ENCODE measurements around the gene PLEKHG5.

Gene PLEKHG5, protein sequence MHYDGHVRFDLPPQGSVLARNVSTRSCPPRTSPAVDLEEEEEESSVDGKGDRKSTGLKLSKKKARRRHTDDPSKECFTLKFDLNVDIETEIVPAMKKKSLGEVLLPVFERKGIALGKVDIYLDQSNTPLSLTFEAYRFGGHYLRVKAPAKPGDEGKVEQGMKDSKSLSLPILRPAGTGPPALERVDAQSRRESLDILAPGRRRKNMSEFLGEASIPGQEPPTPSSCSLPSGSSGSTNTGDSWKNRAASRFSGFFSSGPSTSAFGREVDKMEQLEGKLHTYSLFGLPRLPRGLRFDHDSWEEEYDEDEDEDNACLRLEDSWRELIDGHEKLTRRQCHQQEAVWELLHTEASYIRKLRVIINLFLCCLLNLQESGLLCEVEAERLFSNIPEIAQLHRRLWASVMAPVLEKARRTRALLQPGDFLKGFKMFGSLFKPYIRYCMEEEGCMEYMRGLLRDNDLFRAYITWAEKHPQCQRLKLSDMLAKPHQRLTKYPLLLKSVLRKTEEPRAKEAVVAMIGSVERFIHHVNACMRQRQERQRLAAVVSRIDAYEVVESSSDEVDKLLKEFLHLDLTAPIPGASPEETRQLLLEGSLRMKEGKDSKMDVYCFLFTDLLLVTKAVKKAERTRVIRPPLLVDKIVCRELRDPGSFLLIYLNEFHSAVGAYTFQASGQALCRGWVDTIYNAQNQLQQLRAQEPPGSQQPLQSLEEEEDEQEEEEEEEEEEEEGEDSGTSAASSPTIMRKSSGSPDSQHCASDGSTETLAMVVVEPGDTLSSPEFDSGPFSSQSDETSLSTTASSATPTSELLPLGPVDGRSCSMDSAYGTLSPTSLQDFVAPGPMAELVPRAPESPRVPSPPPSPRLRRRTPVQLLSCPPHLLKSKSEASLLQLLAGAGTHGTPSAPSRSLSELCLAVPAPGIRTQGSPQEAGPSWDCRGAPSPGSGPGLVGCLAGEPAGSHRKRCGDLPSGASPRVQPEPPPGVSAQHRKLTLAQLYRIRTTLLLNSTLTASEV

DNA sequence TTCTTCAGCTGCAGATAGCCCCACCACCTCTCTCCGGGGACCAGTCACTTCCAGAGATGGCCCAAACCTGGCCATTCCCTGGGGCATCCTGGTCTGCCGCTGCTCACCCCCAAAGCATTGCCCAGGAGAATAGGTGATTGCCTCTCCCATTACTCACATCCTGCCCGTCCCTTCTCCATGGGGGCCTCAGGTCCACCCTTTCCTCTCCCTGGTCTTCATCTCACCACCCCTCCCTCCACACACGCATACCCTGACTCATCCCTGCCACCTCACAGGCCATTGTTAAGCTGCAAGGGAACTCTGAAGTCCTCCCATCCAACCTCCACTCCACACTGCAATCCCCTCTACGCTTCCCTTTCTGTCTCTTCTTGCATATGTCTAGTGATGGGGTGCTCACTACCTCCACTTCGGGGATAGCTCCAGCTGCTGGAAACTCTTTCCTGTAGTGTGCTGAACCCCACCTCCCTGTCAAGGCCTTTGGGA lies at the start of gene PLEKHG5:
Gene PLEKHG5 (minus strand): TSS at position 188 of the 483 bp plus-strand sequence. CDS start 14,096 bp downstream, outside the sequence.
- DNase-seq, result no peak

DNA sequence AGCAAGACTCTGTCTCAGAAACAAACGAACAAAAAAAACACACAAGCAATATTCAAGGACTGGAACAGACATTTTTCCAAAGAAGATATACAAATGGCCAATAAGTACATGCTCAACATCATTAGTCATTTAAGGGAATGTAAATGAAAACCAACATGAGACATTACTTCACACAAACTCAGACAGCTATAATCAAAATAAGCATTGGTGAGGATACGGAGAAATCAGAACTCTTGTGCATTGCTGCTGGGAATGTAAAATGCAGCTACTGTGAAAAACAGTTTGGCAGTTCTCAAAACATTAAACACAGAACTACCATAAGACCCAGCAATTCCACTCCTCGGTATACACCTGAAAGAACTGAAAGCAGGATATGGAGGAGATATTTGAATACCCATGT lies 47.5 kb upstream of the PLEKHG5 start:
- no peak for DNase-seq

DNA sequence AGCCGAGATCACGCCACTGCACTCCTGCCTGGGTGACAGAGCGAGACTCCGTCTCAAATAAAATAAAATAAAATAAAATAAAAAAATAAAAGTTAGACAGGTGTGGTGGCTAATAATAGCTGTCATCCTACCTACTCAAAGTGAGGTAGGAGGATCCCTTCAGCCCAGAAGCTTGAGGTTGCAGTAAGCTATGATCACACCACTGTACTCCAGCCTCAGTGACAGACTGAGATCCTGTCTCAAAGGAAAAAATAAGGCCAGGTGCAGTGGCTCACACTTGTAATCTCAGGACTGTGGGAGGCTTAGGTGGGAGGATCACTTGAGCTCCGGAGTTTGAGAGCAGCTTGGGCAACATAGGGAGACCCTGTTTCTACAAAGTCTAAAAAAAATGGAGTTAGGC lies 44.8 kb upstream of the PLEKHG5 start:
- no peak for DNase-seq

DNA sequence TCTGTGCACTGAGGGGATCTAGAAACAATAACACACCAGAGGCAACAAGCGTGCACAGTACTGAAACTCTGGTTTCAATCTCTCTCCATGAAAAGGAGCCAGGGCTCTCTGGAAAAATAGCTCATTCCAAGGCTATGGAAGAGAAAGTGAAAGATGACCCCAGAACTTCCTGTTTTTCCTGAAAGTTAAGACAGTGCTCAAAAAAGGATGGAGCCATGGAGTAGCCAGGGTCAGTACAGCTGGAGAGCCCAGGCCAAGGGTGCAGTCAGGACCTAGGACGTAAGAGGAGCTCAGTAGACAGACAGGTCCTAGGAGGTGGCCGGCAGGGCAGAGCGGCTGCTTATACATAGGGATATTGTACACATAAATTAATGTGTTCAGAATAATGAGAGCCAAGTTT lies 43.7 kb upstream of the PLEKHG5 start:
- DNase-seq, result no peak

DNA sequence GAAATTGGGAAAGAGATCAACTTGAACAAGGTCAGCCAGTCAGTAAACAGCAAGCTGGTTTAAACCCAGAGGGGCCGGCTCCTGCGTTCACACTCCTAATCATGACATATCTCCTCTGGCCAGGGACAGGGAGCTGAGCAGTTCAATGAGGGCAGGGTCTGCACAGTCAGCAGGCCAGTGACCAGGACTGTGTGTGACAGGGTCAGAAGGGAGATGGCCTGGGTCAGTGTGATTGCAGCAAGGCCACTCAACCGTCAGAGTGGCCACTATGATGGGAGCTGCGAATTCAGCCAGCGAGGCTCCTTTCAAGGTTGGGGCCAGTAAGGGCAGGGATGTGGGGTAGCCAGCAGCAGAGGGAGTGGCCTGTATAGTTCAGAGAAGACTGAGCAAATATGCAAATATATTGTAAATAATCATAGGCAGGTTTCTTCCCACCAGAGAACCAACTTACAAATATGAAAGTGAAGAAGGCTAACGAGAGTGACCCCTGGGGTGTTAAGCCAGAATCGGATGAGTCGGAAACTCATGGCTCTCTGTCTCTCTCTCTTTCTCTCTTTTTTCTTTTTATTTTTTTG lies 42.9 kb upstream of the PLEKHG5 start:
- DNase-seq, result no peak

DNA sequence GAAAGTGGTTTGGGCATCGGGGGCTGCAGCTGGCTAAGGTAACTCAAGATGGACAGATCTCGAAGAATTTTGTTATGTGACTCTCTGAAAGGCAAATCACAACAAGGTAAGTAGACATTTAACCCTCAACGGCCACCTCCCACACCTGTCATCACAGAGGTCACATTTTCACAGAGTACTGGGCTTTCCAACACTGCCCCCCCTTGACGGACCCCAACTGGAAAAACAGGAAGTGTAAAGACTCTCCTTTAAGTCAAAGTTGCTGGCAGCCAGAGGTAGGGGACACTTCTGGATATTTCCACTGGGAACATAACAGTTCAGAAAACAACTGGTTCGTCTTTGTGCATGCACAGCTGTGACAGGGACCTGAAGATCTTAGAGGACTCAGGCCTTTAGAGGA lies 40.5 kb upstream of the PLEKHG5 start:
- no peak for DNase-seq

DNA sequence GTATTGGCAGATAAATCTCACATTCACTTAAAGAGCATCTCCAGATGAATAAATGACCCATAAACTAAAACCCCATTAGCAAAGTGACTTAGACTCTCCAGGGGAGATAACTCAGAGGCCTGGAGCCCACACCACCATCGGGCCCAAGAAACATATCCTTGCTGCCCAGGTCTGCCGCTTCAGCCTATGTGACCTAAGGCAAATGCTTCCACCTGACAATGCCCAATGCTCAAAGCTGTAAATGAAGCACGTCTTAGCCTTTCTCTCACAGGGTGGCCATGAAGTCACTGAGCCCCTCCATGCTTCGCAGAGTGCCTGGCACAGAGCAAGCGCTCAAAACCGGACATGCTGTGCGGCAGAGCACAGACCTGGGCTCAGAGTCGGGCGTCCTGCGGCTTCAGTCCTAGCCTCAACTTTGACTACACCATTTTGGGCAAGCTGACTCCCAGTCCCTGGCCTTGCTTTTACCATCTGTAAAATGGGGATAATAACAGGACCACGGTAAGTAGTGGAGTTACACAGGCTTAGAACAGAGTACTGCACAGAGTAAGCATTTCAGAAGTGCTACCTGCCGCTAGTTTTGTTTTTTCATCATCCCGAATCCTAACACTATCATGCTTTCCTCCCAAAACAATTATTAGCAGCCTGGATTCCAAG lies 39.2 kb upstream of the PLEKHG5 start:
- no peak for DNase-seq

DNA sequence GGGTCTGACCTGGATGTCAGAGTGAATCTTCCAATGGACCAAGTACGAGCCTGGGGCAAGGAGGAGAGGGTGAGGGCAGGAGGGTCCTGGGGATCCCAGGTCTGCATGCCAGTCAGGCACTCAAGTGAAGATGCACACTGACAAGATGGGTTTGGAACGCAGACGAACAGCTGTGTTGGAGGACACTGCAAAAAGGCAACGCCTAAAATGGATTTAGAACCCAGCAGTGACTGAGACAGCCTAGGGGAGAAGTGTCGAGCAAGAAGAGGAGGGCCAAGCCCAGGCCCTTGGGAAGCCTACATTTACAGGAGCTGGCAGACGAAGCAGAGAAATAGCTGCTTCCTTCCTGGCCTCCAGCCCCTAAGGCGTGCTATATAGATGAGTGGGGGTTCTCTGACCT lies 37.0 kb upstream of the PLEKHG5 start:
- DNase-seq, result no peak

DNA sequence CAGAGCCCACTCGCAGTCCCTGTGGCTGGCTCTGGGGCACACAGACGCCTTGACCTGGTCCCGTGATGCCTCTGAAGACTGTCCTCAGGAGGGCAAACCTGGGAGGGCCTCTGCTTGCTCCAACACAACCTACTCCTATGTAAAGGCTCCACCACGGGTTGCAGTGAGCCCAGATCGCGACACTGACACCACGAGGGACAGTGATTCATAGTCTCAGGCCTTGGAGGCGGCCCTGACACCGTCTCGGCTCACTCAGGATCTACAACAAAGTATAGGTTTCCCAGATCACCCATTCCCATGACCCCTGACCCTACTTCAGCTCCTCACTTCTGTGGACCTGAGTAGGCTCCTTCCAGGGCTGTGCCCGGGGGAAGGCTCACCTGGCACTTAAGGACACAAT lies 34.8 kb upstream of the PLEKHG5 start:
- no peak for DNase-seq

DNA sequence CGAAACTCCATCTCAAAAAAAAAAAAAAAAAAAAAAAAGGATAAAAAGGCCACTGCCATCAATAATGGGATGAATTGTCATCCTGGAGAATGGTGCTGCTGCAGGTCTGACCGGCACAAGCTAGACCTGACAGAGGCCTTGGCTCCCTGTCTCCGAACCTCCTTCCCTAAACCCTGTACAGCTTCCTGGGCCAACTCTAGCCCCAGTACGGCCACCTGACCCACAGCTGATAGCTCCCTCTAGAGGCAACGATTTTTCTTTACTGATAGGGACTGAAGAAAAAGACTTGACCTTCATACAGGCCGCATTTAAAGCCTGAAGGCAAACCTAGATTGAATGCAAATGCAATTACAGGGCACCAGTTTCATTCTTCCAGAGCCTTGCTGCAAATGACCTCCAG lies 32.1 kb upstream of the PLEKHG5 start:
- peak; percentile 16 for DNase-seq

DNA sequence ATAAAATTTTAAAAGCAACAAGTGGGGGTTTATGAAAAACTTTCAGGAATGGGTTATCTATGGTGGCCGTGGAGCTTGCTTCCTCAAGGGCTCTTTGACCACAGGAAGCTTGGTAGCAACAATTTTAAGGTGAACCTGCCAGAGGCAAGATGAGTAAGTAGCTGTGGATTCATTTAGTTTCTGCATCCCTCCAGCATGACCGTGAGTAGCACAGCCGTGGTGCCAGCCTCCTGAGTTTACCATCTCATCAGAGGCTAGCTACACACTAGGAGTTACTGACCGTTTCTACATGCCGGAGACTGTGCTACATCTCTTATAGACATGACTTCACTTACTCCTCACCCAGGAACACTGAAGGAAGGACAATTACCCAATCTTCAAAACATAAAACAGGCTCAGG lies 30.1 kb upstream of the PLEKHG5 start:
- DNase-seq, result peak; percentile 9

DNA sequence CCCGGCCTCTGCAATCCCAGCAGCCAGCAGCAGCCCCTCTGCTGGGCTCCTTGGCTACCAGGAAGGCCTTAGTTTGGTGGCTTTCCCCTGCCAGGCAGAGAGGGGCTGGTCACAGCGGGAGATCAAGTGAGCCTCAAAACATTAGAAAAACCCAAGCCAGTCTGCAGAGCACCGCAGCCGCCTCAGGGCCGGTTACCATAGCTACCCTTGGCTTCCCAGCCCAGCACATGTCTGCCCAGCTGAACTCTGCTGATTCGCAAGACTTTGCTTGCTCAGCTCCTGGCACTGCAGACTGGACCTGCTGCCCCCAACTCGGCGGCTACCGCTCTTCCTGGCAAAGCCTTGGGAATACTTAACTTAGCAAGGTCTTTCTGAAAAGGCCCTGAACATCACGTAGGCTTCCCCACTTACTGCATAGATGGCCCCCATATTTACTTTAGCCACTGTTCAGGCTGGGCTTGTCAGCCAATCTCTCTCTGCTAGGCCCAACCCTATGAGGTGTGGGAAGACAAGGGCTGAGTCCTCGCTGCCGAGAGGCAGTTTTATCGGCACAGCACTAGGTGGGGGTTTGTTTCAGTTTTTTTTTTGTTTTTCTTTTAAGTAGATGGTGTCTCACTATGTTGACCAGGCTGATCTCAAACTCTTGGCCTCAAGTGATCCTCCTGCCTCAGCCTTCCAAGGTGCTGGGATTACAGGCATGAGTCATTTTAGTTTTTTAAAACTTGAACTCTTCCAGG lies 28.6 kb upstream of the PLEKHG5 start:
- DNase-seq, result peak; percentile 96

DNA sequence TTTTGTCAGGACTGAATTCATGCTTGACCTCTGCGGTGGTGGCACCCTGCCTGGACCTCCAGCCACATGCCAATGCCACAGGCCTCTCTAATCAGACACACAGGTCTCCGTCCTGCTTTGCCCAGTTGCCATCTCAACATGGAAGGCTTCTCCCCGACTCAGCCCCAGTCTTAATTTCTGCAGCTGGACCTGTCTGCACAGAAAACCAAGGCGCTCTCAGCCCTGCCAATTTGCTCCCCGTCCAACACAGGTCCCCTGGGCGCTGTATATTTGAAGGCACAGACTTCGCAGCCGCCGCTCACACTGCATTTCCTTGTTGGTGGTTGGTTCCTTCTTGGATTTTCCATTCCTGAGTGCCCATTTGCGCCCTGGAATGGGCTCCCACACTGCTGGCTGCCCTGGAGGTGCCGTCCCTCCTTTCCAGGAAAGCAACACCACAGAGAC lies 28.0 kb upstream of the PLEKHG5 start:
- peak; percentile 90 for DNase-seq

DNA sequence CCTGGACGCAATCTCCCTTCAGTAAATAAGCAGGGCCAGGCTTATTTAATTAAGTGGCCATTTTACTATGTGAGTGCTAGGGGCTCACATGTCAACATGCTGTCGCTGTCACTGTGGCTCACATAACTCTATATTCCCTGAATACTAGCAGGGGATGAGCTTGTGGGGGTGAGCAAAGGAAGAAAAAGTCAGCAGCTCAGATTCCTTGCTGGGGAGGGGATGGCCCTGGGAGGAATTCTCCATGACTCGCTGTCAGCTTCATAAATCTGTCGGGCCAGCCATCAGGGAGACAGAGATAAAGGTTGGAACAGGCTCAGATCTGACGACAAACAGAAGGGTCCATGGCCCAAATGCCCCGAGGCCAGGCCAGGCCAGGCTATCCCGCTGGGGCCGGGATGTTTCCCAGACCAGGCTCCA lies 26.0 kb upstream of the PLEKHG5 start:
- DNase-seq, result no peak

DNA sequence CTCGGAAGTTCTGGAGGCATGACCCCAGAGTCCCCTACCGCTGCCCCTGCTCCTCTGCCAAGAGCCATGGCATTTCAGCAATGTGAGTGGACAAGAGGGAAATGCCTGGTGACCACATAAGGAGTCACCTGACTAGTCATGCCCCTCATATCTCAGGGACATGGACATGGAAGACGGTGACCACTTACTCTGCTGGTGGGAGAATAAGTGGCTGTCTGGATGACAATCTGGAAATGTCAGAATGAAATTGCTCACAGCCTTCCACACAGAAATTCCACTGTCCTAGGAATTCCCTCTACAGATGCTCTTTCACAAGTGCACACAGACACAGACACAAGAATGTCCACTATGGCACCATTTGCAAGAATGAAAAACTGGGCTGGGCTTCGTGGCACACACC lies 24.3 kb upstream of the PLEKHG5 start:
- DNase-seq, result no peak

DNA sequence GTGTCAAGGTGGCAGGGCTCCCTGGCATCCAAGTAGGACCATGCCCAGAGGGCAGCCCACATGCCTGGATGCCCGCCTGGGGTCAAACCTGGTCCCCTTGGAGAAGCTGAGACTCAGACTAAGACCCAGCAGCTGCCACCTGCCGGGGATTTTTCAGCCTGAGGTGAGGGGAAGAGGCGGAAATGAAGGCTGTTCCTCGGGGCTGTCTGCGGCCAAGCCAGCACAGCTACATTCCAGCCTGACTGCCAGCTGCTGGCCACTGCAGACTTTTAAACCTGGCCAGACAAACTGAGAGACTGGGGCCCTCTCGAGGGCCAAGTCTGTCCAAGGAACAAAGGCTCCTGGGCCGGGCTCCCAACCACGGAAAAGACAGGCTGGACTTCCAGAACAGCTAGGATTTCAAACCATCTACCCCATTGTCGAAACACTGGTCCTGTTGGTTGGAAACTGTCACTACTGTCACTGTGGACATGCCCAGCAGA lies 21.9 kb upstream of the PLEKHG5 start:
- DNase-seq, result no peak

DNA sequence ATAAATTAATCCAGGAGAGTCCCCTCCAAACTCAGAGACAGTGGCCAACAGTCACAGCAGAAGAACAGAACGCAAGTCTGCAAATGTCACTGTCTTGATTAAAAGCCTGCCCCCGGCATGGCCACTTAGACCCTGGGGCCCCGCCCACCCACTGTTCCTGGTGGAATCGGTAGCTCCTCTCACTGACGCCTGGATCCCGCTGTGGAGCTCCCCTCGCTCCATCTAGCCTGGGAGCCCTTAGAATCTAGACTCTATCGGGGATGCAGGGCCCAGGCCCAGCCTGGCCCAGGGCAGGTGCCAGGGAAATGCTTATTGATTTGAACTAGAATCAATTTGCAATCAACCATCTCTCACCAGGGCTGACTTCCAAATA lies 21.4 kb upstream of the PLEKHG5 start:
- no peak for DNase-seq

DNA sequence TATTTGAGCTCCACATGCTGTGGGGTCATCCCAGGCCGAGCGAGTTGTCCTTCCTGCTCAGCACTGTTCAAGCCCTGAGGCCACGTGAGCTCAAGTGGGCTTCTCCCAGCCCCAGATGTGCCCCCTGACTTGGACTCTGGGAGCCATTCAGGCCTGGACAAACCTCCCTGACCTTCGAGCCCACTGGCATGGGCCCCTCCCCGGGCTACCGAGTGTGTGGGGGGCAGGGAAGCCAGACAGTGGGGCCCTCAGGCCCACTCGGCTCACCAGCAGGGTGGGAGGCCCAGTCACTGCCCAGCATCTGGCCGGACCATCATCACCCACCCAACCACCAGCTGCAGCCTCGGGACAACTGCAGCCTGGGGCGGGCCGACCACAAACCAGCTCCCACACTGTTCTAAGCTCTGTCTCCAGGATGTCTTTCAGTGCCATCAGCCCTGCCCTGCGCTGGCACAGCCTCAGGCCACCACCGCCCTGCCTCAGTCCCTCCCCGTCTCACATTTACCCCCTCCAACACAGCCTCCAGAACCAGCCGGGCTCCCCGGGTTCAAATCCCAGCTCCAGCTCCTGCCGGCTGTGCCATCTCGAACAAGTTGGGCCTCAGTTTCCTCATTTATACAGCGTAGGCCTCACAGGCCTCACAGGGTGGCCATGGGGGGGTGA lies 20.9 kb upstream of the PLEKHG5 start:
- DNase-seq, result no peak

DNA sequence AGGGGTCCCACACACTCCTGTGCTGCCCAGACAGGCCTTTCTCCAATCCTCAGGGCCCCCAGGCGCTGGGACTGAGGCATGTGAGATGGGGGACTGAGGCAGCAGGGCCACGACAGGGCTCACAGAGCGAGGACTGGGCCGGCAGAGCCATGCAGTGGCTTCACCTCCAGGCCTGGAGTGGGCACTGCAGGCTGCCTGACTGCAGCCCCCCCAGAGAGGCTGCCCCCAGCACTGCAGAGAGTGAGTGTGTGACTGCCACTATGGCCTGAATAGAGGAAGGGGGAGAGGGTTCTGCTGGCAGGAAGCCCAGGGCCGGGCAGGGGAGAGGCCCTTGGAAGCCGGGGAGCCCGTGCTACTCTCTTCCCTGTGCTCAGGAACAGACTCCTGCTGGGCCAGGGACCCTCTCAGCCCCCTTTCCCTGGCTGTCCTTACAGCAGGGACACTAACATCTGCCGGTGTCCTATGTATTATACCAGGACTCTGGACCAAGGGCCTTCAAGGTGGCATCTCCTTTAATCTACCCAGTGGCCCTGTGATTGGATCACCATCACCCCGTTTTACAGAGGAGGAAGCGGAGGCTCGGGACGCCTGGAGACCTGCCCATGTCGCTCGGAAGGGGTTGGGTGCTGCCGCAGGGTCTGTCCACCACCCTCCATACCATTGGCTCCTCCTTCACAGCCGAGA lies 20.2 kb upstream of the PLEKHG5 start:
- peak; percentile 36 for DNase-seq

DNA sequence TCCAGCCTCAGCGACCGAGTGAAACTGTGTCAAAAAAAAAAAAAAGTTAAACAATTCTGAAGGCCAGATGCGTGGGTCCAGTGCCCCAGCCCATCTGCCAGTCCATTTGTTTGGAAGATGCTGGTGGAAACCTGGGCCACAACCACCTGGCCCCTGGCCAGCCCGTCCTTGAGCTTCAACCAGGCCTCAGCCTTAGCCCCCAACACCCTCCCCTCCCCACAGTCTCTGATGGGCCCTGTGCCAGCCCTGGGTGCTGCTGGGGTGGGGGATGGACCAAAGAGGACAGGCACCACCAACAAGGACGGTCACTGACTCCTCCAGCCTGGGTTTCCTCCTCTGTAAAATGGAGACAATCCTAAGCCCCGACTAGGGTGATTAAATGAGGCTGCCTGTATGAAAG lies 19.6 kb upstream of the PLEKHG5 start:
- DNase-seq, result peak; percentile 16

DNA sequence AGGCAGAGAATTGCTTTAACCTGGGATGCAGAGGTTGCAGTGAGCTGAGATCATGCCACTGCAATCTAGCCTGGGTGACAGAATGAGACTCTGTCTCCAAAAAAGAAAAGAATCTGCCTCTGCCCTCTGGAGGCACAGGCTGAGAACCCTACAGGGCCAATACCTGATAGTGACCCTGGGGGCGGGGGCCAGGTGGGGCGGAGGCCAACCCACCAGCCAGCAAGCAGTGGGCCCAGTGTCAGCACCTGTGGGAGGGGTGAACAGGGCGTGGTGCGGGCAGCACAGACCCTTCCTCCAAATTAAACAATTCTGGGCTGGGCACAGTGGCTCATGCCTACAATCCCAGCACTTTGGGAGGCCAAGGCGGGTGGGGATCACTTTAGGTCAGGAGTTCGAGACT lies 19.0 kb upstream of the PLEKHG5 start:
- DNase-seq, result no peak
